Cardiac fibroblast (primary cell): ENCODE data around the gene IGHMBP2.
"Not testable (repeated sequence)": the region's sequence is repeated elsewhere in the genome, so short reads cannot be mapped to it uniquely, and the experiment has no call there.

Experiments
- DNase-seq, 2 donors: peaks; one replicate each; pipeline versions ENCODE4 v3.0.0 to v3.0.0-alpha.2; 2010; ENCODE audit warnings: low read depth in 2 of 2
- H3K4me3 ChIP-seq, 2 donors: replicated peaks in 1 of 2; 1 replicate in 1 of 2; 2 replicates in 1 of 2; pipeline ENCODE4 v1.5.1; 2011; ENCODE audit warnings: low read depth in 2 of 2, low read length in 2 of 2, mild to moderate bottlenecking in 2 of 2, moderate library complexity in 1 of 2
- TF ChIP-seq, protein P1 (sequence below): IDR thresholded peaks from one replicate; pipeline ENCODE4 v1.5.1; 2011; ENCODE audit warnings: low read depth, mild to moderate bottlenecking, low read length, inconsistent platforms

The IGHMBP2 gene

DNA sequence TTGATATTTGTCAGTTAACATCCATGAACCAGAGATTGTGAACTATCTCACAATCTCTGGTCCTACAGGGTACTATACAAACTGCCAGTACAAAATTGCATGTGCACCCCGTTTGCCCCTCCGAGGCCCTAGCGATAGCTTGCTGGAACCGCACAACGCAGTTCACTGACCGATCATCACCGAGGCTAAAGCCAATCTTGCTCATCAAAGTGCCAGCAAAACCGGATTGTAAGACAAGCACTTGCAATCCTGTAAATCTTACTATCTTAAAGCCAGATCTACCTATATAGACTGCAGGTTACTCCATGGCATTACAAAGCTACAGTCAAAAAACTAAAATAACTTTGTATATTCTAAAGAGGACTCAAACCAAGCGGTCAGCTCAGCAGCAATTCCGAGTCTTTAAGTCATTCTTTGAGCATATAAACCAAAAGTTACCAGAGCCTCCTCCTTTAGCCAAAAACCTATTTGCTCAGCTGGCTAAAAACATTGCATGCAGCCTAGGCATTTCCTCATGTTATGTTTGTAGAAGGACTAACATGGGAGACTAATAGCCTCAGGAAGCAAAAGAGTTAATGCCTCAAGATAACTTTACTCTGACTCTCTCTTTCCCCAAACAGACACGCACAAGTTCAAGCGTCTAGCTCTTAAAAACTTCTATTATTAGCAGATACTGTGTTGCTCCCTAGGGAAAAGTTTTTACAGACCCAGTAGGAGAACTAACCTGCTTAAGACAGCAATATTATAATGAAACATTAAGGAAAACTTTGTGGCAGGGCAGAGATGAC, 31.3 kb upstream of the IGHMBP2 start:
- no peak overlapping the region for H3K4me3 ChIP-seq
- TF ChIP-seq, protein P1, sequence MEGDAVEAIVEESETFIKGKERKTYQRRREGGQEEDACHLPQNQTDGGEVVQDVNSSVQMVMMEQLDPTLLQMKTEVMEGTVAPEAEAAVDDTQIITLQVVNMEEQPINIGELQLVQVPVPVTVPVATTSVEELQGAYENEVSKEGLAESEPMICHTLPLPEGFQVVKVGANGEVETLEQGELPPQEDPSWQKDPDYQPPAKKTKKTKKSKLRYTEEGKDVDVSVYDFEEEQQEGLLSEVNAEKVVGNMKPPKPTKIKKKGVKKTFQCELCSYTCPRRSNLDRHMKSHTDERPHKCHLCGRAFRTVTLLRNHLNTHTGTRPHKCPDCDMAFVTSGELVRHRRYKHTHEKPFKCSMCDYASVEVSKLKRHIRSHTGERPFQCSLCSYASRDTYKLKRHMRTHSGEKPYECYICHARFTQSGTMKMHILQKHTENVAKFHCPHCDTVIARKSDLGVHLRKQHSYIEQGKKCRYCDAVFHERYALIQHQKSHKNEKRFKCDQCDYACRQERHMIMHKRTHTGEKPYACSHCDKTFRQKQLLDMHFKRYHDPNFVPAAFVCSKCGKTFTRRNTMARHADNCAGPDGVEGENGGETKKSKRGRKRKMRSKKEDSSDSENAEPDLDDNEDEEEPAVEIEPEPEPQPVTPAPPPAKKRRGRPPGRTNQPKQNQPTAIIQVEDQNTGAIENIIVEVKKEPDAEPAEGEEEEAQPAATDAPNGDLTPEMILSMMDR: no peak
- DNase-seq: peak; percentile 18 to 71

DNA sequence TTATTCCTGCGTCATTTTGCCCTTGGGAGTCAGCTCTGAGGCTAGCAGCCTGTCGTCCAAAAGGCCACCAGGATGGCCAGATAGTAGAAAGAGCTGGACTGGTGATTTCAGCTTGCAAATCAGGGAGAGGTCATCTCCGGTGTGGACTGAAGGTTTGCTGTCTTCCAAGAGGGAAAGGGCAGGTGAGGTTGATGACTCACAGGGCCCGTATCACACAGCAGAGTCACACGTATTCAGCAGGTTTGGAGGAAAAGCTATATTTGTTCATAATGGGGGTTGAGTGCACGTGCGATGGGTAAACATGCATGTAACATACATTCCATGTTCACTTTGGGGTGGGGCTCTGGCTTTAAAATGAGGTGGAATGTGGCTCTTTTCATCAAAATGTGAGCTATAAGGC, 25.7 kb upstream of the IGHMBP2 start:
- no peak overlapping the region for H3K4me3 ChIP-seq
- TF ChIP-seq, protein P1: no peak
- no peak for DNase-seq

DNA sequence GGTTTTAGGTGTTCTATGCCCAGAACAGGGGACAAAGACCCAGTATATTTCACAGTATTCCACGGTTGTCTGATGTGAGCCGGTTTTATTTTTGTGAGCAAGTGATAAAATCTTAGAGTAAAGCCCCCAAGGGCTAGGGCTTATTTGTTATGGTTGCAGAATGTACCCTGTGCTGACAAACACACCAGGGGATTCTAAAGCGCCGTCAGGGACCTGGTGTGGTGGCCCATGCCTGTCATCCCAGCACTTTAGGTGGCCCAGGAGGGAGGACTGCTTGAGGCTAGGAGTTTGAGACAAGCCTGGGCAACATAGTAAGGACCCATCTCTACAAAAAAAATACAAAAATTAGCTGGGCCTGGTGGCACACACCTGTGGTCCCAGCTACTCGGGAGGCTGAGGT, 22.8 kb upstream of the IGHMBP2 start:
- no peak overlapping the region for H3K4me3 ChIP-seq
- TF ChIP-seq, protein P1: no peak
- no peak for DNase-seq

DNA sequence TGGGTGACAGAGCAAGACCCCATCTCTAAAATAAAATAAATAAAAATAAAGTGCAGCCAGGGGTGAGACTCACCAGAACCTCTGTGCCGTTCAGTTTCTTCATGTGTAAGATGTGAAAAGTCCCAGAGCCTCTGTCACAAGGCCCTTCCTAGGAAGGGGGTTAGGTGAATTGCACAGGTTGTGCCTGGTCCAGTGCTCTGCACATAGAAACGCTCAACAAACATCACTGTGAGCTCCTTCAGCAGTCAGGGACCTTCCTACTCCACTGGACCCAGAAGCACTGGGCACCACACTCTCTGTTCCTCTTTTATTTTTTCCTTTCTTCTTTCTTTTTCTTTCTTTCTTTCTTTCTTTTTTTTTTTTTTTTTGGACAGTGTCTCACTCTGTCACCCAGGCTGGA, 22.4 kb upstream of the IGHMBP2 start:
- H3K4me3 ChIP-seq: no peak overlapping the region
- no peak for DNase-seq
- TF ChIP-seq, protein P1: no peak

DNA sequence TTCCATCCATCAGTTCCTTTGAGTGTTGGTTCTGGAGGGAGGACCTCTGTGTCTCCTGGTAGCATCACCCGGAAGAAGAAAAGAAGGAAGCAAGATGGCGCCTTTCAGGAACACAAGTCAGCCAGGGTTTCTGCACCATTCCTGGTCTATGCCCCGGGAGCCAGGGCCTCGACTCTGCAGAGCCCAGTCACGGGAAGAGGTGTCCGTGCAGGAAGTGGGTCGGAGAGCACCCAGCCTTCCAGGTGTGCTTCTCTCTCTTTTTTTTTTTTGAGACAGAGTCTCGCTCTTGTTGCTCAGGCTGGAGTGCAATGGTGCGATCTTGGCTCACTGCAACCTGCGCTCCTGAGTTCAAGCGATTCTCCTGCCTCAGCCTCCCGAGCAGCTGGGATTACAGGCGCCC, 21.3 kb upstream of the IGHMBP2 start:
- TF ChIP-seq, protein P1: no peak
- DNase-seq: no peak
- H3K4me3 ChIP-seq: no peak overlapping the region

DNA sequence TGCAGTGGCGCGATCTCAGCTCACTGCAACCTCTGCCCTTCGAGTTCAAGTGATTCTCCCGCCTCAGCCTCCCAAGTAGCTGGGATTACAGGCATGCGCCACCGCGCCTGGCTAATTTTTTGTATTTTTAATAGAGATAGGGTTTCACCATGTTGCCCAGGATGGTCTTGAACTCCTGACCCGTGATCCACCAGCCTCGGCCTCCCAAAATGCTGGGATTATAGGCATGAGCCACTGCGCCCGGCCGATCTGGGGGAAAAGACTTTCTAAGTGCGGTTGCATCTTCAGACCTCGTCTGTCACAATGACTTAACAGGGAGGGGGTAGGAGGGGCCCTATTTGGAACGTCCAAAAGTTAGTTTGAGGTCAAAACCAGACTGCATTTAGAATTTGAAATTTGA, 18.9 kb upstream of the IGHMBP2 start:
- DNase-seq: not testable (repeated sequence)

DNA sequence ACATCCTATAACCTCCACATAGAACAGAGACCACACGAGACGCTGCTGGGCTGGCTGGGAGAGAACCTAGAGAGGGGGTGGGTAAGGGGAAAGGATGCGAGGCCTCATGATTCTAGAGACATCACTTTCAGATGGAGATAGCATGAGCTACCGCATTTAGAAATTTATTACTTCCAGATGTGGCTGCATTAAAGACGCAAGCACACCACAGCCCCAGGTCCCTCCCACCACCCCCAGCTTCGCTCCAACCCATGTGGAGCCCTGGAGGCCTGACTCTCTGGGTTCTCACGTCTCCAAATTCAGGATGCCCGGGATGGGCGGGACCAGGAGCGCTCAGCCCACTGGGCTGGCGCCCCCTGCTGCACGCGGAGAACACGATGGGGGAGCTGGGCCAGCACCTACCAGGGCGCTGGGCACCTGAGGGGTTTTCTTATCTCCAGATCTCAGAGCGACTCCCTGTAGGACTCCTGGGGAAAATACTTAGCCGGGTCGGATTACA, 13.7 kb upstream of the IGHMBP2 start:
- TF ChIP-seq, protein P1: peak; percentile 76
- DNase-seq: peak; percentile 84 to 90

More for the DNA sequence above, 18.9 kb upstream of the IGHMBP2 start:
- not testable (repeated sequence) for H3K4me3 ChIP-seq

More for the DNA sequence above, 13.7 kb upstream of the IGHMBP2 start:
- H3K4me3 ChIP-seq: no peak overlapping the region
